ENCODE measurements around the gene MIF4GD. TPM values are rescaled to one million over a fixed set of nuclear protein-coding genes. Genes with fewer than 3 reads are reported as not detected.
A peak's percentile ranks its signal among the peaks of the same experiment; 100 is the strongest.

The MIF4GD gene
- polyA plus RNA-seq, 4 donors: 21.0 to 24.6 (median 22.9) TPM

- DNase-seq (ENCODE audit: low read depth in 4 of 4, low spot score in 3 of 4): peak in 2 of 4 donors; percentile 16 to 29
Observed at GRCh38 chr17:75238684-75239191, 32.3 kb downstream of the MIF4GD start.

DNA sequence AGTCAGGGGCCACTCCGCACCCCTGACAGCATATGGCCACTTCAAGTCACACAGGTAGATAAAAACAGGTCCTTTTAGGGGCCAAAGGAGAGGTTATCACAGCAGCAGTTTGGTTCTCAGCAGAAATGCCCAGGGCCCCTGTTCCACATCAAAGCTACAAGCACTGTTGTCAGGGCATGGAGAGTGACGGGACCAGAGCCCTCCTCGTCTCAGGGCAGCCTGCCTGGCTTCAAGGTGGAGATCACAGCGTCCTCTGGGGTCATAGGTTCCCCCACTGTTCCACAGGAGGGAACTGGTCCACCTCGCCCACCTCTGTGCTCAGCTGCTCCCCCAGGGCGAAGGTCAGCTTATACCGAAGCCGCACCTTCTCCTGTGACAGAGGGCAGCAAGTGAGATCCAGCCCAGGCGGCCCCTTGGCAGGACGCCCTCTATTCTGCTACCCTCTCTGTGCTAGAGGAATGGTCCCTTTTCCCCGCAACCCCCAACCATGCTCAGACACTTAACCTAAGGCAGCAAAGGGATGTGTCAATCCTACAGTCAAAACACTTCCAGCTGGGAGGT lies 32.9 kb downstream of the MIF4GD start:
- DNase-seq (ENCODE audit: low read depth in 4 of 4, low spot score in 3 of 4): no peak

- no peak for DNase-seq (ENCODE audit: low read depth in 4 of 4, low spot score in 3 of 4)
Observed at GRCh38 chr17:75237100-75238014, 33.7 kb downstream of the MIF4GD start.

DNA sequence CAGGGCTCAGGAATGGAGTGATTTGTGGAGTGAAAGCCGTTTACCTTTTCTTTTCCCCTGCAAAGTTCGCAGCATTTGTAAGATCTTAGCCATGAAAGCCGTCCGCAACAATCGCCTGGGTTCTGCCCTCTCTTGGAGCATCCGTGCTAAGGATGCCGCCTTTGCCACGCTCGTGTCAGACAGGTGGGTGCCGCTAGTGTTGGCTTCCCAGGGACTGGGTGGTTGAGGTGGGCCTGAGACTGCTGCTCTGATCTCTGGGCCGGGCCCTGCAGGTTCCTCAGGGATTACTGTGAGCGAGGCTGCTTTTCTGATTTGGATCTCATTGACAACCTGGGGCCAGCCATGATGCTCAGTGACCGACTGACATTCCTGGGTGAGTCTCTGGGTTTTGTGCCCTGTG lies 38.2 kb downstream of the MIF4GD start:
- DNase-seq (ENCODE audit: low read depth in 4 of 4, low spot score in 3 of 4): no peak

DNA sequence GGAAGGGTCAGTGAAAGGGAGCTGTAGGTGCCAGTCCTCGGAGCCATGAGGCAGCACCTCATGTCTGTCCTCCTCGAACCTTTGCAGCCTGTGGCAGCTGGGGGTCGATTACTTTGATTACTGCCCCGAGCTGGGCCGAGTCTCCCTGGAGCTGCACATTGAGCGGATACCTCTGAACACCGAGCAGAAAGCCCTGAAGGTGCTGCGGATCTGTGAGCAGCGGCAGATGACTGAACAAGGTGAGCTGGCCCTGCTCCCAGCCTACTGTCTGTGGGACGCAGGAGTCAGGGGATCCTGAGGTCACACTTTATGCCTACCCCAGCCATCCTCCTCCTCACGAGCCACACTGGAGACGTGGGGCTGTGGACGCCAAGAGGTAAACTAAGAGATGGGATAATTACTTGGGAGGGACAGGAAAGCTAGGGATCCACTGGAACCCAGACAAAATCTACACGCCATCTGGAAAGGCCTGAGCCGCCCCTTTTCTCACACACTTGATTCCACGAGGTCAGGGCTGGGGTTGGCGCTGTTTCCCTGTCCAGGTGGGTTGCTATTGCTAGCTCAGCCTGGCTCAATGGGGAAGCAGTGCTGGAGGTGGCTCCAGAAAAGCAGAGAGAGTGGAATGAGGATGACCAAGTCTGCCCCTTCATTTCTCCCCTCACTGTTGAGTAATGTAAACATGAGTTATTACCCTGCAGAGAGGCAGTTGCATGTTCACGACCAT lies 39.1 kb downstream of the MIF4GD start:
- no peak for DNase-seq (ENCODE audit: low read depth in 4 of 4, low spot score in 3 of 4)

GRCh38 chr17:75231071-75231470 lies 40.0 kb downstream of the MIF4GD start:
- DNase-seq (ENCODE audit: low read depth in 4 of 4, low spot score in 3 of 4): no peak

DNA sequence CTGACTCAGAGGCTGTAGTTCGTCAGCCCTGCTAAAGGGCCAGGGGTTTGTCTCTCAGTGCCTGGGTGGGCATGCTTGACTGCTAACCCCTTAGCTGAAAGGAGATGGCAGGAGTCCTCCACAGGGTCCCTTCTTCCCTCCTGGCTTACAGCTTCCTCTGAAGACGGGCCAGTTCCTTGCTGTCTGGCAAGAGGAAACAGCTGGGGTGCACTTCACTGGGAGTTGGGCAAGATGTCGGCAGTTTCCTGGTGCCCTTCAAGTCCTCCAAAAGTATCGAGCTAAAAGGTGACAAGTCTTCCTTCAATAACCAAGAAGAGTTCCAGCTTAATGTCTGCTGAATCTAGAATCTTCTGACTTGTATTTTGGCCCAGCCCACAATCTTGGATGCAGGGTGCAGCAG lies 42.2 kb downstream of the MIF4GD start:
- no peak for DNase-seq (ENCODE audit: low read depth in 4 of 4, low spot score in 3 of 4)

- no peak for DNase-seq (ENCODE audit: low read depth in 4 of 4, low spot score in 3 of 4)
Observed at GRCh38 chr17:75228305-75228704, 42.7 kb downstream of the MIF4GD start.

- DNase-seq (ENCODE audit: low read depth in 4 of 4, low spot score in 3 of 4): no peak
Observed at GRCh38 chr17:75227729-75228128, 43.3 kb downstream of the MIF4GD start.

- no peak for DNase-seq (ENCODE audit: low read depth in 4 of 4, low spot score in 3 of 4)
Observed at GRCh38 chr17:75225016-75225415, 46.0 kb downstream of the MIF4GD start.

GRCh38 chr17:75219815-75220214 lies 51.2 kb downstream of the MIF4GD start:
- no peak for DNase-seq (ENCODE audit: low read depth in 4 of 4, low spot score in 3 of 4)

DNA sequence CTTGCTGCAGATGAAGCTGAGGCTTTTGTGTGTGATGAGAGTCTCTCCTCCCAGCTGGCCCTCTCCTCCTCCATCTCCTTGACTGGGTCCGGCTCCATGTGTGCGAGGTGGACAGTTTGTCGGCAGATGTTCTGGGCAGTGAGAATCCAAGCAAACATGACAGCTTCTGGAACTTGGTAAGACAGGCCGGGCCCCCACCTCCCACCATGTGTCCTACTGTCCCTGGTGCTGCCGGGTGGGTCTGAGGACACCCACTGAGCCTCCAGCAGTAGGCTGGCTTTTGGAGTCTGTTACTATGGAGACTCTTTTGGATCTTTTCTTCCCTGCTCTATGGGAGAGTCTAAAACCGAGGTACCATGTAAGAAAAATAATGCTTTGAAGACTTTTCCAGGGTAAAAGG lies 52.9 kb downstream of the MIF4GD start:
- no peak for DNase-seq (ENCODE audit: low read depth in 4 of 4, low spot score in 3 of 4)

Other genes with a start within 250 kb of the MIF4GD start
- gene ATP5PD, start 224.3 kb downstream of the MIF4GD start, polyA plus RNA-seq (ENCODE audit: insufficient read length in 4 of 4): 100 to 1,000 TPM; 323 to 364 (median 341) TPM
- gene KCTD2, start 224.0 kb downstream of the MIF4GD start, polyA plus RNA-seq (ENCODE audit: insufficient read length in 4 of 4): 10 to 100 TPM; 32.8 to 35.4 (median 33.8) TPM
- 10 to 100 TPM; 24.1 to 32.3 (median 27.8) TPM for gene SLC16A5, start 183.3 kb downstream of the MIF4GD start, polyA plus RNA-seq (ENCODE audit: insufficient read length in 4 of 4)
- gene ARMC7, start 161.3 kb downstream of the MIF4GD start, polyA plus RNA-seq (ENCODE audit: insufficient read length in 4 of 4): 10 to 100 TPM; 16.0 to 19.4 (median 18.2) TPM
- gene NT5C, start 139.5 kb downstream of the MIF4GD start, polyA plus RNA-seq (ENCODE audit: insufficient read length in 4 of 4): 10 to 100 TPM; 46.0 to 72.2 (median 49.5) TPM
- 100 to 1,000 TPM in 1 of 4 donors, 10 to 100 TPM in 3; 84.2 to 116 (median 88.5) TPM for gene JPT1, start 116.7 kb downstream of the MIF4GD start, polyA plus RNA-seq (ENCODE audit: insufficient read length in 4 of 4)
- gene SUMO2, start 88.3 kb downstream of the MIF4GD start, polyA plus RNA-seq (ENCODE audit: insufficient read length in 4 of 4): 100 to 1,000 TPM; 680 to 843 (median 799) TPM
- 10 to 100 TPM; 59.2 to 65.3 (median 61.4) TPM for gene NUP85, start 65.6 kb downstream of the MIF4GD start, polyA plus RNA-seq (ENCODE audit: insufficient read length in 4 of 4)
- 10 to 100 TPM; 35.7 to 48.9 (median 41.0) TPM for gene GGA3, start 9.6 kb downstream of the MIF4GD start, polyA plus RNA-seq (ENCODE audit: insufficient read length in 4 of 4)
- 10 to 100 TPM; 72.5 to 80.2 (median 76.1) TPM for gene MRPS7, start 9.4 kb downstream of the MIF4GD start, polyA plus RNA-seq (ENCODE audit: insufficient read length in 4 of 4)
- 1 to 10 TPM; 6.9 to 8.3 (median 7.5) TPM for gene SLC25A19, start 18.2 kb upstream of the MIF4GD start, polyA plus RNA-seq (ENCODE audit: insufficient read length in 4 of 4)
- 100 to 1,000 TPM in 3 of 4 donors, 10 to 100 TPM in 1; 99.6 to 118 (median 110) TPM for gene GRB2, start 134.4 kb upstream of the MIF4GD start, polyA plus RNA-seq (ENCODE audit: insufficient read length in 4 of 4)
- 10 to 100 TPM; 77.7 to 99.0 (median 81.1) TPM for gene TMEM94, start 185.4 kb upstream of the MIF4GD start, polyA plus RNA-seq (ENCODE audit: insufficient read length in 4 of 4)
- gene CASKIN2, start 244.3 kb upstream of the MIF4GD start, polyA plus RNA-seq (ENCODE audit: insufficient read length in 4 of 4): 10 to 100 TPM; 33.6 to 35.2 (median 34.0) TPM
- gene TSEN54, start 245.3 kb upstream of the MIF4GD start, polyA plus RNA-seq (ENCODE audit: insufficient read length in 4 of 4): 10 to 100 TPM; 38.9 to 49.2 (median 48.1) TPM